Measurements from ENCODE around the gene AP3B1.

GRCh38 chr5:78308703-78309102 lies 14.2 kb upstream of the AP3B1 start:
- TF ChIP-seq CTCF (IDR thresholded peaks at IDR 0.05) (no peak), POLR2A (IDR thresholded peaks at IDR 0.05) (no peak)
